Ishikawa (cell line): ENCODE data around the gene MUS81.

ENCODE experiments used
- CEBPB ChIP-seq: IDR thresholded peaks from 2 replicates; pipeline ENCODE4 v1.6.1; 2012
- CREB1 ChIP-seq: IDR thresholded peaks from 2 replicates; pipeline ENCODE4 v1.6.1; 2012; ENCODE audit warnings: low read depth
- MAX ChIP-seq: IDR thresholded peaks from 2 replicates; pipeline ENCODE4 v1.6.1; 2012
- NFIC ChIP-seq: IDR thresholded peaks from 2 replicates; pipeline ENCODE4 v1.6.1; 2012
- TAF1 ChIP-seq: IDR thresholded peaks from 2 replicates; pipeline ENCODE4 v1.6.1; 2012; ENCODE audit warnings: low read depth, mild to moderate bottlenecking
- TF ChIP-seq, protein P1 (sequence below): IDR thresholded peaks from 2 replicates; pipeline ENCODE4 v1.6.1; 2012
- TF ChIP-seq, protein P2 (sequence below): IDR thresholded peaks from 2 replicates; pipeline ENCODE4 v1.6.1; 2012; ENCODE audit warnings: low read depth, mild to moderate bottlenecking

DNA sequence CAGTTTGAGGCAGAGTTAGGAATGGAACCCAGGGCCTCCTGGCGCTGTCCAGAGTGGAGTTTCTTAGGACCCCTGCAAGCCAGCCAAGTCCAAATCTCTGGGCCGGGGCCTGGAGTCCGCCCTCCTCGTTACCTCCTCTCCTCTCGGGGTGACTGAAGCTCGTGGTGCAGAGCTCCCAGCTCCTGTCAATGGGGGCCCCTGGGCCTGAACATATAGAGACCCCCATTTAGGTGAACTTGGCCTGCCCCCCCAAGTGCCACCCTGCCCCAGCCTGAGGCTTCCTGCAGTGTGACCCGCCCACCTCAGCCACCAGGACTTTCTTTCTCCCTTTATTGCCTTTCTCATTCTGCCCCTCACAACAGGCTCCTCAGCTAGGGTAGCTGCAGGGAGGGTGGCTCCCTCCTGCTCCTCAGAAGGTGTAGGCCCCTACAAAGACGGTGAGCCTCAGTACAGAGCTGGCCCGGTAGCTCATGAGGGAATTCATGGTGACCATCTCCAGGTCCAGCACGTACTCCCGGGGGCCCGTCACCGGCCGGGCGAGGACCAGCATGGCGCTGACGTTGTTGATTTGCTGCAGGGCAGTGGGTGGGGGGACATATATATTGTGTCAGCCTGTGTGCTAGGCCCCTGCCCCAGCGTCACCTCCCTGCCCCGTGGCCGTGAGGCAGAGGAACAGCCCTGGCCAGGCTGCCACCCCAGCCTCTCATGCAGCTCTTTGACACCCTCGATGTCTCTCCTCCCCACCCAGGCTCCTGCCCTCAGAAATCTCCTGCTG, 6.5 kb downstream of the MUS81 start:
- TF ChIP-seq, protein P1, sequence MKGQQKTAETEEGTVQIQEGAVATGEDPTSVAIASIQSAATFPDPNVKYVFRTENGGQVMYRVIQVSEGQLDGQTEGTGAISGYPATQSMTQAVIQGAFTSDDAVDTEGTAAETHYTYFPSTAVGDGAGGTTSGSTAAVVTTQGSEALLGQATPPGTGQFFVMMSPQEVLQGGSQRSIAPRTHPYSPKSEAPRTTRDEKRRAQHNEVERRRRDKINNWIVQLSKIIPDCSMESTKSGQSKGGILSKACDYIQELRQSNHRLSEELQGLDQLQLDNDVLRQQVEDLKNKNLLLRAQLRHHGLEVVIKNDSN, result no peak
- no peak for TF ChIP-seq CREB1
- TF ChIP-seq TAF1, result no peak
- no peak for TF ChIP-seq CEBPB
- no peak for TF ChIP-seq NFIC
- TF ChIP-seq, protein P2, sequence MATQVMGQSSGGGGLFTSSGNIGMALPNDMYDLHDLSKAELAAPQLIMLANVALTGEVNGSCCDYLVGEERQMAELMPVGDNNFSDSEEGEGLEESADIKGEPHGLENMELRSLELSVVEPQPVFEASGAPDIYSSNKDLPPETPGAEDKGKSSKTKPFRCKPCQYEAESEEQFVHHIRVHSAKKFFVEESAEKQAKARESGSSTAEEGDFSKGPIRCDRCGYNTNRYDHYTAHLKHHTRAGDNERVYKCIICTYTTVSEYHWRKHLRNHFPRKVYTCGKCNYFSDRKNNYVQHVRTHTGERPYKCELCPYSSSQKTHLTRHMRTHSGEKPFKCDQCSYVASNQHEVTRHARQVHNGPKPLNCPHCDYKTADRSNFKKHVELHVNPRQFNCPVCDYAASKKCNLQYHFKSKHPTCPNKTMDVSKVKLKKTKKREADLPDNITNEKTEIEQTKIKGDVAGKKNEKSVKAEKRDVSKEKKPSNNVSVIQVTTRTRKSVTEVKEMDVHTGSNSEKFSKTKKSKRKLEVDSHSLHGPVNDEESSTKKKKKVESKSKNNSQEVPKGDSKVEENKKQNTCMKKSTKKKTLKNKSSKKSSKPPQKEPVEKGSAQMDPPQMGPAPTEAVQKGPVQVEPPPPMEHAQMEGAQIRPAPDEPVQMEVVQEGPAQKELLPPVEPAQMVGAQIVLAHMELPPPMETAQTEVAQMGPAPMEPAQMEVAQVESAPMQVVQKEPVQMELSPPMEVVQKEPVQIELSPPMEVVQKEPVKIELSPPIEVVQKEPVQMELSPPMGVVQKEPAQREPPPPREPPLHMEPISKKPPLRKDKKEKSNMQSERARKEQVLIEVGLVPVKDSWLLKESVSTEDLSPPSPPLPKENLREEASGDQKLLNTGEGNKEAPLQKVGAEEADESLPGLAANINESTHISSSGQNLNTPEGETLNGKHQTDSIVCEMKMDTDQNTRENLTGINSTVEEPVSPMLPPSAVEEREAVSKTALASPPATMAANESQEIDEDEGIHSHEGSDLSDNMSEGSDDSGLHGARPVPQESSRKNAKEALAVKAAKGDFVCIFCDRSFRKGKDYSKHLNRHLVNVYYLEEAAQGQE, result no peak
- TF ChIP-seq MAX, result no peak
